Activated naive CD8-positive, alpha-beta T cell (primary cell): ENCODE measurements around the gene CYTH1.

ENCODE experiments used
- H3K27ac Mint-ChIP-seq: one replicate; pipeline ENCODE4 v1.8.0; 2021; ENCODE audit warnings: mixed read lengths
- H3K27me3 Mint-ChIP-seq: one replicate; pipeline ENCODE4 v1.8.0; 2021; ENCODE audit warnings: mixed read lengths
- H3K36me3 Mint-ChIP-seq: one replicate; pipeline ENCODE4 v1.8.0; 2021; ENCODE audit warnings: mixed read lengths
- H3K4me1 Mint-ChIP-seq: one replicate; pipeline ENCODE4 v1.8.0; 2021; ENCODE audit warnings: low read depth, mixed read lengths
- H3K4me3 Mint-ChIP-seq: one replicate; pipeline ENCODE4 v1.8.0; 2021; ENCODE audit warnings: mild to moderate bottlenecking, mixed read lengths
- H3K9me3 Mint-ChIP-seq: one replicate; pipeline ENCODE4 v1.8.0; 2021; ENCODE audit warnings: low read depth, mixed read lengths

The CYTH1 gene

DNA sequence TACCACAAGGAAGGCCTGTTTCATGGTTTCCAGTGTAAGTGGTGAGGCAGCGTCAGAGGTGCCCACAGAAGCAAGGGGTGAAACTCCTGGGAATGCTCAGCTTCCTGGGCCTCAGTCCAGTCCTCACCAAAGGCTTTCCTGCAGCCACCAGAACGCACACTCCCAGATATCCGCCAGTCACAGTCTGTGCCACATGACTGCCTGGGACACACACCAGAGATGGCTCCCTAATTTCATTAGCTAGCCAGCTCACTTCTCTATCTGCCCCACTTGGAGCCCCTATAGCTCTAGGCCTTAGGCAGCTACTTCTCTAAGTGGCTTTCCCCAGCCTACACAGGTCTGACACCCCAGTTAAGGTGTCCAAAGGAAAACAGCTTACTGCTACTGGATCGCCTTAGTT, 77.0 kb downstream of the CYTH1 start:
- peaks cover 42% of the 10 kb centered on the region for H3K4me1 Mint-ChIP-seq

DNA sequence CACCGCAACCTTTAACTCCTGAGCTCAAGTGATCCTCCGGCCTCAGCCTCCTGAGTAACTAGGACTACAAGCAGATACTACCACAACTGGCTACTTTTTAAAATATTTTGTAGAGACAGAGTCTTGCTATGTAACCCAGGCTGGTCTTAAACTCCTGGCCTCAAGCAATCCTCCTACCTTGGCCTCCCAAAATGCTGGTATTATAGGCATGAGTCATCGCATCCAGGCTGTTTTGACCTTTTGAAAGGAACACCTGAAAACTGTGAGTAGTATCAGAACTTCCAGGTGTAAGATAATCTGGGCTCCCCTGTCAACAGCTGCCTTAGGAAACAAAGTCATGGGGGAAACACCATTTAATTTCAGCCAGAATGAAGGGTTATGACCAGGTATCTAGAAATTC, 77.5 kb downstream of the CYTH1 start:
- Mint-ChIP-seq H3K27ac (peak overlapping the region; percentile 46), H3K4me3 (no peak overlapping the region), H3K36me3 (peaks cover 2% of the 10 kb centered on the region)

More for the DNA sequence above, 77.0 kb downstream of the CYTH1 start:
- Mint-ChIP-seq H3K9me3 (no peaks in the 10 kb centered on the region), H3K27me3 (no peaks in the 10 kb centered on the region), H3K27ac (peak overlapping the region; percentile 51), H3K4me3 (no peak overlapping the region), H3K36me3 (peaks cover 2% of the 10 kb centered on the region)

DNA sequence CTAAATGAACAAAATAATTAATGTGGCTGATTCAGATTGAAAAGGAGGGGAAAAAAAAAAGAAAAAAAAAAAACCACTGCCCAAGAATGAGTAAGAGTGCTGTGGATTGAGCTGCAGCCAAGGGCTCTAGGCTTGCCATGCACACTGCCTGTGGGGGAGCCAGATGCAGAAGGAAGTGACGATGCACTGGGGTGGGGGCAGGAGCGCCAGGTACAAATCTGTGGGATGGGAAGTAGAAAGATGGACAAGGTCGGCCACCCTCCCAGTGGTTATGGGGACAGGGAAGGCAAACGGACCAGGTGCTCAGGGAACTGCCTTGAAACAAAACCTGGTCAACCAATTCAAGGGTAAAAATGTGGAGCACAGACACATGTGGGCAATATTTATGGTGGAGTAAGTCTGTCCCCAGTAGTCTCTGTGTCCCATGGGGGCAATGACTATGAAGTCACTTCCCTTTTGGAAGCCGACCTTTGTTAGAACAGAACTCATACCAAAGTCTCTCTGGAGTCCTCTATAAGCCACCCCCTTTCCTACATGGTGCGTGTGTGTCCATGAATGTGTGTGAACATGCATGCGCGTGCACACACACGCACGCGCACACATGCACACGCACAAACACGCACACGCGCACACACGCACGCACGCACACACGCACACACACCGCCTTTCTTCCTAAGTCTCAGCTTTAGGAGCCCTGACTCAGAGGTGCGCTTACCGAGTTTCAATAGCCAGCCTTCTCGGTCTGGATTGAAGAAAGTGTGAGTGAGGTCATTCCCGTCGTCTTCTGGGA, 84.3 kb downstream of the CYTH1 start:
- Mint-ChIP-seq H3K27ac (peak overlapping the region; percentile 84), H3K4me3 (no peak overlapping the region), H3K36me3 (peaks cover 10% of the 10 kb centered on the region)

More for the DNA sequence above, 77.5 kb downstream of the CYTH1 start:
- no peaks in the 10 kb centered on the region for H3K9me3 Mint-ChIP-seq
- no peaks in the 10 kb centered on the region for H3K27me3 Mint-ChIP-seq
- H3K4me1 Mint-ChIP-seq: peaks cover 38% of the 10 kb centered on the region

DNA sequence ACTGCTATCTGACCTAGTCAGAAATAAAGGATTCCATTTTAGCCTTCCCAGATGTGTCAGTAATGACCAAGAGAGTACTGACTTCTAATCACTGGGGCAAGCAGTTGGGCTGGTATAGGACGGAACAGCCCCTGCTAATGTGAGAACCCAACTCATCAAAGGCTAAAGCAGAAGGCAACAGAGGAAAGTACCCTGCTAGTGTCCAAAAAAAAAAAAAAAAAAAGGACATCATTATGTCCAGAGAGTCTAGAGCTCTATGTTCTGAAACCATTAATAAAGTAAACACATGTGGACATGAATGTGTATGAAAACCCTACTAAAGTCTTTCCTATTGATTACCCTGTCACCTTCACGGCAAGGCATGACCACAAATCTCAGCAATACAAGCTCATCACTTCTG, 85.0 kb downstream of the CYTH1 start:
- Mint-ChIP-seq H3K27ac (peak overlapping the region; percentile 84), H3K36me3 (peaks cover 13% of the 10 kb centered on the region), H3K9me3 (no peaks in the 10 kb centered on the region), H3K4me3 (no peak overlapping the region), H3K27me3 (no peaks in the 10 kb centered on the region), H3K4me1 (peaks cover 4% of the 10 kb centered on the region)

More for the DNA sequence above, 84.3 kb downstream of the CYTH1 start:
- H3K9me3 Mint-ChIP-seq: no peaks in the 10 kb centered on the region
- H3K4me1 Mint-ChIP-seq: peaks cover 4% of the 10 kb centered on the region
- H3K27me3 Mint-ChIP-seq: no peaks in the 10 kb centered on the region

DNA sequence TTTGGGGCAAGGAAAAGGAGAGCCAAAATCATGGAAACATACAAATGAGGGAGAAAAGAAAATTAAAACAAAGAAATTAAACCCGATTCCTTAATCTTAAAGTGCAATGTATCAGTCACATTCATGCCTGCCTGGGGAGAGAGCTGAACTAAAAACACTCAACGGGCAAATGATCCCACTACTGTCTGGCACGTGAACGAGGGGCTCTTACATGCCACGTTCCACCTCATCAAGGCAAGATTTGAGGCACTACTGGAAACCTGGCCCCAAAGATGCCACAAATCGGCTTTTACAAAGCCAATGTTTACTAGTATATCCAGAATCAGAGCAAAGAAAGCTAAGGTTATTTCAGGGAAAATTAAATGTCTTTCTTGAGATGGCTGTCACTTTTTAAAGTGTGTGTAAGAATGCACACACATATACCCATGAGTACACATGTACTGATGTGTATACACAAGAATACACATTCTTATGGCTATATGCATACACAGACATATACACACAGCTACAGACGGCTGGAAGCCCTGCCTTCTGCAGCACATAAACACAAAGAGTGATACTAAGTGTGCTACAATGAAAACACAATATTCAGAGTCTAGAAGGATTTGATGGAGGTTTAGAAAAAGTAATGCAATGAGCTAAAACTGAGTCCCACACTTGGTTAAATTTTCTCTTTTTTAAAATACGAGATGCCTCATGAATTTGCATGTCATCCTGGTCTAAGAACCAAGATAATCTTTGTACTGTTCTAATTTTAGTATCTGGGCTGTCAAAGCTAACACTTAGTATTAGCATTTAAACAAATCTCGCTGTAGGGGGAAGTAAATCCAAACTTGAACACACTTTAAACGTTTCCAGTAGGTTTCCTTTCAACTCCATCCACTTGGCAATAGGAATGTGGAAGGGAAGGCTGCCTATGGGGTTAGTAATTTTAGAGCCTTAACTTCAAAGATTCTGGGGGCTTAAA, 85.8 kb downstream of the CYTH1 start:
- no peaks in the 10 kb centered on the region for H3K9me3 Mint-ChIP-seq
- H3K4me3 Mint-ChIP-seq: no peak overlapping the region
- H3K27ac Mint-ChIP-seq: peak overlapping the region; percentile 91
- H3K36me3 Mint-ChIP-seq: peaks cover 12% of the 10 kb centered on the region
- H3K27me3 Mint-ChIP-seq: no peaks in the 10 kb centered on the region
- H3K4me1 Mint-ChIP-seq: peaks cover 4% of the 10 kb centered on the region

DNA sequence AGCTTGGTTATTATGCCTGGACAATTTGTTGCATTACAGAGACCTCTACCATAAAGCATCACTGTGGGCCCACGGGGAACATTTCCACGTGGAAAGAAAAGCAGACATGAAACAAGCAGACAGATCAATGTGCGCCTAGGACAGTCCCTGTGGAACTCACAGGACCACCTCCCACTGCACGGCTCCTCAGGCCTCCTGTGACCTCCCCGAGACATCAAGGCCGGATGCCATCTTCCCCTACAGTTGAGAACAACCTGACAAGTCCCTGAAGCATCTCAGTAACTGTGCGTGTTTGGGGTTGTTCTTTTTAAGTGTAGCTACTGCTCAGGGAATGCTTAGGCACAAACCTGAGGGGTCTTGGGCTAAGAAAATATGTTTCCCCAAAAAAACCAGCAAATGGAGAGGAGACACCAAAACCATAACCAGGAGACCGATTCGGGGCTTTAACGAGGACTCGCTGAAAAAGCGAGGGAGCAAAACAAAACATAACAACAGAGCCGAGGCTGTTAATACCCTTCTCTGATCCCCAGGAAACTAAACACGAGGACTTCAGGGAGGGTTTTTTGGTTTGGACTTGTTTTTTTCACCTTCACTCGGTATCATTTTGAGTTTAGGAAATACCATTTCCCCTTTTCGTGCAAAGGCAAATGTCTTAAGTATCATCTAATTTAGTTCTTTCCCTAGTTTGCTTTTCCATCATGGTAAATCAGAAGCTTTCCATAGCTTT, 87.1 kb downstream of the CYTH1 start:
- Mint-ChIP-seq H3K9me3 (no peaks in the 10 kb centered on the region), H3K27me3 (no peaks in the 10 kb centered on the region), H3K4me3 (no peak overlapping the region), H3K36me3 (peaks cover 12% of the 10 kb centered on the region), H3K27ac (peak overlapping the region; percentile 91), H3K4me1 (peaks cover 4% of the 10 kb centered on the region)

DNA sequence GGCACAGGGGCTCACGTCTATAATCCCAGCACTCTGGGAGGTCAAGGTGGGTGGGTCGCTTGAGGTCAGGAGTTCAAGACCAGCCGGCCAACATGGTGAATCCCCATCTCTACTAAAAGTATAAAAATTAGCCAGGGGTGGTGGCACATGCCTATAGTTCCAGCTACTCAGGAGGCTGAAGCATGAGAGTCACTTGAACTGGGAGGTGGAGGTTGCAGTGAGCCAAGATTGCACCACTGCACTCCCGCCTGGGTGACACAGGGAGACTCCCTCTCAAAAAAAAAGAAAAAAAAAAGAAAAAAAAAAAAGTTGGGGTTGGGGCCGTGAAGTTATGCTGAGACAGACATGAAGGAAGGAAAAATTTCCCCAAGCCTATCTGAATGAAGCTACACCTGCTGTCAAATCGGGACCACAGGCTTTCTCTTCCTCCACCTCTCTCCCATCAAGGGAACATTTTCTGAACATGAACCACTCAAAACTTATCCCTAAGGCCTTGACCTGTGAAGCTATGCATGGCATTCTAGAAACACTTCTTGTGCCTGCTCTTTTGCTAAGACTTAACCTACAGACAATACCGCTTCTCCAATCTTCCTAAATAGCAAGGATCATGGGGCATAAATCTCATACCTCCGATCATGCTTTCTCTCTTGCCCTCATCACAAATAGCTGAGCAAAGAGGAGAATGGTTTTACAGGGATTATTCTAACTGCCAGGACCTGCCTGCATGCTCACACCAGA, 88.6 kb downstream of the CYTH1 start:
- Mint-ChIP-seq H3K4me3 (no peak overlapping the region), H3K9me3 (no peaks in the 10 kb centered on the region), H3K36me3 (peaks cover 11% of the 10 kb centered on the region), H3K27me3 (no peaks in the 10 kb centered on the region), H3K27ac (peak overlapping the region; percentile 58), H3K4me1 (peaks cover 4% of the 10 kb centered on the region)

DNA sequence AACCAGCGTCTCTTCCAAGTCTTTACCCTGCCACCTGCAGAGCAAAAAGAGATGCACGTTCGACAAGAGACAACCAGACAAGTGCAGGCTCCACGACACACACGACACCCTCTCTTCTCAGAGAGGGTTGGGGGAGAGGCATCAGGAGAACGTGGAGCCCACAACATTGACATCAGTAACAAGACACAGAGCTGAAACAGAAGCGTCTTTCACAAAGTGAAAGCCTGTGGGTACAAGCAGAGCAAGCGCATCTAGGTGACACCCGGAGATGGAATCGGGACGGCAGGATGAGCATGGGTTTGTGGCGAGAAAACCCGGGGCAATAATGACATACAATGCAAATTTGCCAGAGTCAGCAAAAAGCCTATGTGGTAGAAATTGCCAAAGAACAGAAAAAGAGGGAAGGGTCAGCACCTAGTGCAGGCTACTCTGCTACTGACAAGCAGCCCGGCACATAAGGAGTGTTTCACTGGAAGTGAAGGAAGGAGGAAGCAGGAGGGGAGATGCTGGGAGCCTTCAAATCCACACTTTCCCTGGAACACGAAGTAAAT, 89.5 kb downstream of the CYTH1 start:
- peaks cover 4% of the 10 kb centered on the region for H3K4me1 Mint-ChIP-seq
- no peaks in the 10 kb centered on the region for H3K9me3 Mint-ChIP-seq
- peak overlapping the region; percentile 78 for H3K27ac Mint-ChIP-seq
- H3K4me3 Mint-ChIP-seq: no peak overlapping the region
- H3K27me3 Mint-ChIP-seq: no peaks in the 10 kb centered on the region
- H3K36me3 Mint-ChIP-seq: peaks cover 14% of the 10 kb centered on the region

DNA sequence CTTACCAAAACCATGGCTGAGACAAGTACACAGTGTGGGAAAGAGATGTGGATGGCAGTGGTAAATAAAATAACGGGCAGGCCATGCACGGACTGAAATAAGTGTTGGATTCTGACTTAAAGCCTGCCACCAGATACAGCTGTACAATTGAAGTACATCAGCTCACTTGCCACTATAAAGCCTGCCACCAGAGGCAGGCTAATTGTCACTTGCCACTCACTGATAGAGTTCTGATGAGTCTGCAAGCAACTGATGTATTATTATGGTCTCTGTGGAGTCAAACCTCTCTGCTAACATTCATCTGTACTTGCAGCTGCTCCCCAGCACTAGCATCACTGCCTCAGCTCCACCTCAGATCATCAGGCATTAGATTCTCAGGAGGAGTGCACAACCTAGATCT, 93.0 kb downstream of the CYTH1 start:
- H3K27me3 Mint-ChIP-seq: no peaks in the 10 kb centered on the region
- no peak overlapping the region for H3K4me3 Mint-ChIP-seq
- H3K27ac Mint-ChIP-seq: peak overlapping the region; percentile 76
- H3K4me1 Mint-ChIP-seq: peaks cover 6% of the 10 kb centered on the region
- H3K36me3 Mint-ChIP-seq: peaks cover 11% of the 10 kb centered on the region
- no peaks in the 10 kb centered on the region for H3K9me3 Mint-ChIP-seq

DNA sequence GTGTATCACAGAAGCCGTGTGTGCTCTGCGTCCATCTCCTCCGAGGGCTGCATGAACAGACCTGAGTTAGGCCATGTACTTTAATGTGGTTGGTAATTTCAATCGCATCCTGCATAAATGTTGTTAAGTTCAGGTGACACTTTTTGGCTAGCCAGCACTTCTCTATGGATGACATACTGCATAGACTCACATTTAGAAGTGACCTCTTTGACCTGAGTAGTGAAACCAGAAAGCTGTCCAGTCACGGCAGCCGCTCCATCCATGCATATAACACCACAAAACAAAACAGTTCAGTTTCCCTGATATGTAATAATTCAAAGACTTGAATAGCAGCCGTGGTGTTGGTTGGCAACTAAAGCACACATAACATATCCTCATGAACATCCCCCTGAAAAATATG, 94.1 kb downstream of the CYTH1 start:
- H3K4me3 Mint-ChIP-seq: no peak overlapping the region
- H3K36me3 Mint-ChIP-seq: peaks cover 11% of the 10 kb centered on the region
- H3K4me1 Mint-ChIP-seq: peaks cover 6% of the 10 kb centered on the region
- H3K9me3 Mint-ChIP-seq: no peaks in the 10 kb centered on the region
- H3K27ac Mint-ChIP-seq: peak overlapping the region; percentile 76
- no peaks in the 10 kb centered on the region for H3K27me3 Mint-ChIP-seq

DNA sequence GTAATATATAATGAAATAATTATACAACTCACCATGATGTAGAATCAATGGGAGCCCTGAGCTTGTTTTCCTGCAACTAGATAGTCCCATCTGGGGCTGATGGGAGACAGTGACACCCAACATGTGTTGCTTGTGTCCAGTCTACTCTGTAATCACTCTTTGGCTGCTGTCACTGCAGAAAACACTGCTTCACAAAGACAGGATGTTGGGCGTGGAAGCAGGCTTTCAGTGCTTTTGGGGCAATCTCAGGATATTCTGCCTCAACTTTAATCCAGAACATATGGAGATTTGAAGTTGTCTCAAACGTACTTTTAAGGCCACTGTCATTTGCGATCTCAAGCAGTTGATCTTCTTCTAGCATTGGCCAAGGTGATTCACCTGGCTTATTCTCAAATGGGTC, 94.9 kb downstream of the CYTH1 start:
- no peak overlapping the region for H3K4me3 Mint-ChIP-seq
- H3K27ac Mint-ChIP-seq: peak overlapping the region; percentile 70
- no peaks in the 10 kb centered on the region for H3K9me3 Mint-ChIP-seq

DNA sequence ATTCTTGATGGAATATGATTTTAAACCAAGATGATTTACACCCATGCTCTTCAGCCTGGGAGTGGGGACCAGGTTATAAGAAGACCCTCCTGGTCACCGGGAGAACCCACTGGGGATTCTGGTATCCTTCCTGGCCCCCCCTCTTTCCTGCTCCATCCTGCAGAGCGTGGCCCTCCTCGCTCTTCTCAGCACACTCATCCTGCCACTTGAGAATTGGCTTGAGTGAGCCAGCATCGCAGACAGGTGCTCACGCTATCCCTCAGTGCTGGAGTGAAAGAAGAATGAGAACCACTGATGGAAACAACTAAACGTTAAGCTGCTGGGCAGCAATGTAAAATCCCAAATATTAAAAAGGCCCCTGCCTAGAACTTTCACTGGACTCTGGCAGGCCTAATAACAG, 98.0 kb downstream of the CYTH1 start:
- H3K27ac Mint-ChIP-seq: peak overlapping the region; percentile 16
- H3K4me1 Mint-ChIP-seq: peaks cover 6% of the 10 kb centered on the region
- peaks cover 7% of the 10 kb centered on the region for H3K36me3 Mint-ChIP-seq
- no peak overlapping the region for H3K4me3 Mint-ChIP-seq
- H3K27me3 Mint-ChIP-seq: no peaks in the 10 kb centered on the region
- H3K9me3 Mint-ChIP-seq: no peaks in the 10 kb centered on the region

More for the DNA sequence above, 94.9 kb downstream of the CYTH1 start:
- Mint-ChIP-seq H3K36me3 (peaks cover 8% of the 10 kb centered on the region), H3K4me1 (peaks cover 6% of the 10 kb centered on the region), H3K27me3 (no peaks in the 10 kb centered on the region)

DNA sequence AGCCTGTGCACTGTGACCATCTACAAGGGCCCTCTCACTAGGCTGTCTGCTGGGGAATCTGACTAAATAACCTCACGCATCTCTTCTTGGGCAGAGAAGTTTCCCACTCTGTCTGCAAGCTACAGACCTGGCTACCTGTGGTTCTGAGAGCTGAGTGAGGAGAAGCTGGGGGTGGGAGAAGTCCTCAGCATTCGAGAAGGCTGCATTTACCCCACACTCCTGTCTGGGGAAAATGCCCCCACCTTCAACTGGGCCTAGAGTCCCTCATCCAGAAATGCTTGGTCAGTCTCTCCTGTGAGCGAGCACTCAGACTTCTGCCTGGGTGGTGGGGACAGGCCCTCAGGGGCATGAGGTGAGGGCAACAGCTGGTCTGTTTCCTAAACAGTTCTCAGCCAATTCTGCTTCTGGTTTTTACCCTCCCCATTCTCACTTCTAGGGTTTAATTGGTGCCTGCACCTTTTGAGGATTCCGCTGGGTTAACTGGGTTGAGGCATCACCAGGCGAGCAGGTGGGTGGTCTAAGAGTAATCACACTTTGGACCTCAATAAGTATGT, 98.6 kb downstream of the CYTH1 start:
- Mint-ChIP-seq H3K4me3 (no peak overlapping the region), H3K9me3 (no peaks in the 10 kb centered on the region), H3K36me3 (peaks cover 5% of the 10 kb centered on the region), H3K27ac (peak overlapping the region; percentile 75), H3K4me1 (peaks cover 6% of the 10 kb centered on the region), H3K27me3 (no peaks in the 10 kb centered on the region)

DNA sequence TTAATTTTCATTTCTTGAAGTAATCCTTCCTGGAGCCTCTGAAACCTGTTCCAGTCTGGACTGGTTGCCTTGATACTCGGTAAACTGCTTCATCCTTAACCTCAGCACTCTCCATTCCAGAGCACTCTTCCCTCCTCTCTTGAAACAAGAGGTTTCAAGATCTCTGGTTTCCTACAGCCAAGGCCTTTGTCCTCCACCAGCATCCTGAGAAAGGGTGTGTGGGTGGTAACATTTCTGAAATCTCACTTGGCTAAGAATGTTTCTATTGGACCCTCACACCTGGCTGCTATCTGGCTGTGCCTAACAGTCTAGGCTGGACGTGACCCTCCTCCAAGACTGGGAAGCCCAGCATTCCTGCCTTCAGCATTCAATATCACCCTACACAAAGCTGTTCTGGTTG, 99.7 kb downstream of the CYTH1 start:
- Mint-ChIP-seq H3K36me3 (peaks cover 2% of the 10 kb centered on the region), H3K27ac (peak overlapping the region; percentile 35), H3K4me1 (peaks cover 3% of the 10 kb centered on the region), H3K27me3 (no peaks in the 10 kb centered on the region), H3K9me3 (no peaks in the 10 kb centered on the region), H3K4me3 (no peak overlapping the region)
